Fibroblast of the aortic adventitia (primary cell): Measurements from ENCODE around the gene SLIT1. TPM values are rescaled to one million over a fixed set of nuclear protein-coding genes. Genes with fewer than 3 reads are reported as not detected.

ENCODE experiments used
- DNase-seq: peaks from one replicate; pipeline ENCODE4 v3.0.0-alpha.2; 2010; ENCODE audit warnings: low read depth
- H3K4me3 ChIP-seq: 2 replicates; pipeline ENCODE4 v1.5.1; 2011; ENCODE audit warnings: low read depth, mild to moderate bottlenecking, control low read depth, low read length, moderate library complexity
- CTCF ChIP-seq: IDR thresholded peaks from 2 replicates; pipeline ENCODE4 v1.5.1; 2011; ENCODE audit warnings: mild to moderate bottlenecking, low read length, control low read depth, inconsistent platforms; ENCODE audit not compliant: insufficient read depth
- total RNA-seq: library from RNA; depleted of rRNA; stranded (reverse); fragments of >200 nt; gene quantifications from 2 replicates; pipeline ENCODE4 v1.2.3, GENCODE V29; 2012; ENCODE audit warnings: low replicate concordance

SLIT1 gene
- total RNA-seq, 1 donor: 0.09 TPM

GRCh38 chr10:97065686-97066660 is 119.8 kb downstream of the SLIT1 start:
- no peak for TF ChIP-seq CTCF
- no peak for DNase-seq
- H3K4me3 ChIP-seq: no peak overlapping the region

DNA sequence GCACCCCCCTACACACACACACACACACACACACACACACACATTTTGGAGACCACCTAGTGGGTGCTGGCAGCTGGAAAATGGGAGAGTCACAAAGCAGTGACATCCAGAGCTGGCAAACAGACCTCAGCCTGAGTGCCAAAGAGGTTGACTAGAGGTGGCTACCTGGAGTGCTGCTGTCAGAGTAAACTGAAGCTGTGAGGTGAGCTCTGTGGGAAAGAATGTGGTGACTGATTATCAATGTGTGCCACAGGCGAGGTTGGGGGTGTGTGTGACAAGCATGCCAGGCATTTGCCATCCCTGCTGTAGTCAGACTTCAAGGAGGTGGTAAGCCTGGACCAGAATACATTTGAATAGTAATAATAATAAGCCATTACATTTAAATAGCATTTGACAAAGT is 120.6 kb downstream of the SLIT1 start:
- no peak for DNase-seq
- no peak overlapping the region for H3K4me3 ChIP-seq
- TF ChIP-seq CTCF: no peak

- DNase-seq: no peak
- no peak for TF ChIP-seq CTCF
- H3K4me3 ChIP-seq: no peak overlapping the region
Observed at GRCh38 chr10:97063983-97064837, 121.5 kb downstream of the SLIT1 start.

- no peak for DNase-seq
- no peak overlapping the region for H3K4me3 ChIP-seq
- TF ChIP-seq CTCF: no peak
Observed at GRCh38 chr10:97063271-97063982, 122.3 kb downstream of the SLIT1 start.

DNA sequence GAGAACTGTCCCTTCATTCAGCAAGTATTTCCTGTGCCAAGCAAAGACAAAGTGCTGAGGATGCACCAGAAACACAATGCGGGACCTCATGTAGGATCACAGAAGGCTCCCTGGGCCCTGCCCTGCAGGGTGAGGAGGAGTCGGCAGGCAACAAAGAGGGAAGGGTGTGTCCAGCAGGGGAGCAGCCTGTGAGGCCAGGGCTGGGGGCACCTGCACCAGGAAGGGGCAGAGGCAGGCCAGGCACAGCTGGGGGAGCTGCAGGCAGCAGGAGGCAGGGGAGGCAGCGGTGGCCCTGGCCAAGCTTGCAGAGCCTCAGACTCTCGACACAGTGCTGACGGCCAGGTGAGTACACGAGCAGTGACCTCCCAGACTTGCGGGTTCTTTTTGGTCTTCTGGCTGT is 123.3 kb downstream of the SLIT1 start:
- no peak overlapping the region for H3K4me3 ChIP-seq
- DNase-seq: no peak
- TF ChIP-seq CTCF: no peak

GRCh38 chr10:97062046-97062445 is 123.7 kb downstream of the SLIT1 start:
- no peak overlapping the region for H3K4me3 ChIP-seq
- TF ChIP-seq CTCF: no peak
- DNase-seq: no peak
